Activated CD4-positive, CD25-positive, alpha-beta regulatory T cell treated with anti-CD3 and anti-CD28 coated beads, Interleukin-2, amount 50 U/mL, for 72 hours (primary cell): ENCODE results near the gene NECAB3.
"Not testable (repeated sequence)": the region's sequence is repeated elsewhere in the genome, so short reads cannot be mapped to it uniquely, and the experiment has no call there.

Experiments used
- DNase-seq: peaks from one replicate; pipeline ENCODE4 v3.0.0; 2021

The NECAB3 gene

DNA sequence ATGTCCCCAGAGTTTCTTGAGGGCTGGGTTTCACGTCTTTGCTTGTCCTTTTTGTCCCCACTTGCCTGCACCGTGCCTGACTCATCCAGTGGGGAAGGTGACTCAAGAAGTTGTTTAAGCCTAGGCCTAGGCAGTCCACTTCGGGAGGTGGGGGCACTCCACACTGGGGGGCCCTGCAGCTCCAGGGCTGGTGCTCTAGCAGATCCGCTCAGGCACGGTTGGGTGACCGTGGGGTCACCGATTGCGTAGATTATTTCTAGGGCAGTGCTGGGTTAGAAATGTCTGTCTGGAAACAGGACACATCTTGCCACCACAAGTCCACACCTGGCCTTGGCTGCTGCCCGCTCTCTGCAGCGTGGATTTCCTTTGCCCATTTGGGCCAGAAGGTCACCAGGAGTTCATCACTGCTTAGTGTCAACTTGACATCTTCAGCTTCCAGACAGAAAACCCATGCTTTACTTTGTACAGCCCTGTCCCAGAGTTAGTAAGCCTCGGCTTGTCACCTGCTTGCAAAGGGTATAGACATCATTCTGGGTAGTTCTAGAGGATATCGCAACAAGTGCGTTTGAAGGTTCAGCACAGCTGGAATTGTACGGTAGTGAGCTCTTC is 25.7 kb downstream of the NECAB3 start:
- no peak for DNase-seq

DNA sequence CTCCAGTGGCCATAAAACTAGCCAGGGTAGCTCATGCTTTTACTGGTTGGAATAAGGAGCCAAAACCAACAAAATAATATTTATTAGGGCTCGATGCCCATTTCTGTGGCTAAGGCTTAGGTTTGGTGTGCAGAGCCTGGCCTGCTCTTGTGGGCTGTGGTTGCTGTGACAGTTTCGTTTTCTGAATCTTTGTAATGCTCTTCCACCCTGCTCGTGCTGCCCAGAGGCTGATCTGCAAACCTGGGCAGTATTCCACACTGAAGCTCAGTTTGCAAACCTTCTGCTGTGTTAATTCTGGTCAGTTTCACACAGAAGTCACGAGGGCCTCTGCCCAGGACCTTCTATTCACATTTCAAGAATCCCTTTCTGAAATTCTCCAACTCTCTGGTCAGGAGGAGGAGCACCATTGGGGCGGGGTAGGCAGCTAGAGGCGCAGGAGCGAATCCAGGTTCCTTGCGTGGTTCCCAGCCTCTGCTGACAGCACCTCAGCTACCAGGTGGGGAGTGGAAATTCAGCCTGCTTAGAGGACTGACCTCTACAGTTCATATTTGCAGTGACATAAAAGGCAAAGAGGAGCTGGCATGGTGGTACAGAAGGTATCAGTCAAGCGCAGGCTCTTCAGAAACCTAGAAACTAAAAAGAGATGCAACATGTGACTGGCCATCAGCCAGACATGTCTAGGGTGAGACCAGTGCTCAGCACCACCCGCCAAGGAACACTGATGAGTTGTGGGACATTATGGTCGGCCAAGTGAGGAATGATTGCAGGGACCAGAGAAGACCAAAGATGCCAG is 26.4 kb downstream of the NECAB3 start:
- DNase-seq: no peak

DNA sequence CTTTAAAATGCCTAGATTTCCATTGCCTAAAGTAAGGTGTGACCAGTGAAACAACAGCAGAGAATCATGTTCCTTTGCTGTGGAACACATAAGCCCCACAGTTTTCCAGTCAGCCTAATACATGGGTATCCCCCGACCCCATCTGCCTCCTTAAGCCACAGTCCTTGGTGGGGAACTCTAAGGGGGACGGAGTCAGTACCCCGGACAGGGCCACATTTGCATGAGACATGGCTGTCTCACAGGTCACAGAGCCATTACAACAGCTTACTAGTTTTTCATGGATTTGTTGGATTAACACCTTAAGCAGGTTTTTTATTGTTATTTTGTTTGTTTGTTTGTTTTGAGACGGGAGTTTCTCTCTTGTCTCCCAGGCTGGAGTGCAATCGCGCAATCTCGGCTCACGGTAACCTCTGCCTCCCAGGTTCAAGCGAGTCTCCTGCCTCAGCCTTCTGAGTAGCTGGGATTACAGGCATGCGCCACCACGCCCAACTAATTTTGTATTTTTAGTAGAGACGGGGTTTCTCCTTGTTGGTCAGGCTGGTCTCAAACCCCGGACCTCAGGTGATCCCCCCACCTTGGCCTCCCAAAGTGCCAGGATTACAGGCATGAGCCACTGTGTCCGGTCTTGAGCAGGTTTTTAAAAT is 27.1 kb downstream of the NECAB3 start:
- not testable (repeated sequence) for DNase-seq

GRCh38 chr20:33646191-33646590 is 28.0 kb downstream of the NECAB3 start:
- DNase-seq: no peak

GRCh38 chr20:33645396-33645795 is 28.8 kb downstream of the NECAB3 start:
- no peak for DNase-seq

- no peak for DNase-seq
These were observed 29.2 kb downstream of the NECAB3 start for GRCh38 chr20:33645072-33645358.

GRCh38 chr20:33644313-33645071 is 29.7 kb downstream of the NECAB3 start:
- DNase-seq: no peak

DNA sequence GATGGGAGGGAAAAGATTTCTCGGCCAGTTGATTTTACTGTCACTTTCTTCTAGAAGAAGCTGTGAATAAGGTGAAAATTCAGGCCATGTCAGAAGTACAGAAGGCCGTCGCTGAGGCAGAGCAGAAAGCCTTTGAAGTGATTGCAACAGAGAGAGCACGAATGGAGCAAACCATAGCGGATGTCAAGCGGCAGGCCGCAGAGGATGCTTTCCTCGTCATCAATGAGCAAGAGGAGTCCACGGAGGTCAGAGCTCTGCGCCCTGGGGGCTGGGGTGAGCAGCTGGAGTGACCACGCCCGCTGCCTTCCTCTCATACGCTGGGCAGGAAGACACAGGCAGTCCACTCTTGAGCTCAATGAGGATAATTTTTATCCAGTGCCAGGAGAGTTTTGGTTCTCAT is 33.9 kb downstream of the NECAB3 start:
- no peak for DNase-seq

GRCh38 chr20:33636776-33637175 is 37.5 kb downstream of the NECAB3 start:
- no peak for DNase-seq

DNA sequence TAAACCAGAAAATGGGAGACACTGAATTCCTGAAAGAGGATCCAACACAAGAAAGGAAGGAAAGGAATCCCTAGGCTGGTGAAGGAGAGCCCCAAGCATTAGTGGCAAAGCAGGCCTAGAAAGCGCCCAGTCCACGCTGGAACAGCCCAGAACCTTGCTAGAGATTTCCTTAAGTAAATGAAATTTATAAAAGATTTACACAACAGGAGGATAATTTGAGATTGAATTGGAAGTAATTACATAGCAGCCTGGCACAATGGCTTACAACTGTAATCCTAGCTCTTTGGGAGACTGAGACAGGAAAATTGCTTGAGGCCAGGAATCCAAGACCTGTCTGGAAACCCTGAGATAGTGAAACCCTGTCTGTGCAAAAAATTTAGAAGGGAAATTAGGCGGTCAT is 38.9 kb downstream of the NECAB3 start:
- no peak for DNase-seq

- DNase-seq: not testable (repeated sequence)
These were observed 42.3 kb downstream of the NECAB3 start for GRCh38 chr20:33631910-33632309.

GRCh38 chr20:33630507-33630906 is 43.7 kb downstream of the NECAB3 start:
- DNase-seq: no peak

- DNase-seq: no peak
These were observed 44.2 kb downstream of the NECAB3 start for GRCh38 chr20:33629979-33630378.

GRCh38 chr20:33629533-33629932 is 44.7 kb downstream of the NECAB3 start:
- DNase-seq: no peak

GRCh38 chr20:33627577-33628216 is 46.5 kb downstream of the NECAB3 start:
- no peak for DNase-seq

- DNase-seq: no peak
These were observed 48.0 kb downstream of the NECAB3 start for GRCh38 chr20:33626190-33626589.

DNA sequence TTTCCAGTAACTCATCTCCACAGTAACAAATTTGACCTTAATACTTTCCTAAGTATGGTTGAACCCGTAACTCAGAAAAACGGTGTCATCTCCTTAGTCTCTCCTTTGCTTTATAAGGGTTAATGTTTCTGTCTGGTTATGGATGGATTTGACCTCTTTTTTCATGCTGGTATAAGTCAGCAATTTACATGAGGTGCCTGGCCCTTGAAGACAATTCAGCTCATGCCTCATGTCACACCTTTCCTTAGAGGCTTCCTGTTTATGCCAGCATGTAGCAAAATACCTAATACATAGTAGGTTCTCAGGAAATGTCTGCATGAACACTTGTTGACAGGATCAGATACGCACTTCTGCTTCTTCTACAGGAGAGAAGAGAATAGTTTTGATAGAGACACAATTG is 49.8 kb downstream of the NECAB3 start:
- no peak for DNase-seq

DNA sequence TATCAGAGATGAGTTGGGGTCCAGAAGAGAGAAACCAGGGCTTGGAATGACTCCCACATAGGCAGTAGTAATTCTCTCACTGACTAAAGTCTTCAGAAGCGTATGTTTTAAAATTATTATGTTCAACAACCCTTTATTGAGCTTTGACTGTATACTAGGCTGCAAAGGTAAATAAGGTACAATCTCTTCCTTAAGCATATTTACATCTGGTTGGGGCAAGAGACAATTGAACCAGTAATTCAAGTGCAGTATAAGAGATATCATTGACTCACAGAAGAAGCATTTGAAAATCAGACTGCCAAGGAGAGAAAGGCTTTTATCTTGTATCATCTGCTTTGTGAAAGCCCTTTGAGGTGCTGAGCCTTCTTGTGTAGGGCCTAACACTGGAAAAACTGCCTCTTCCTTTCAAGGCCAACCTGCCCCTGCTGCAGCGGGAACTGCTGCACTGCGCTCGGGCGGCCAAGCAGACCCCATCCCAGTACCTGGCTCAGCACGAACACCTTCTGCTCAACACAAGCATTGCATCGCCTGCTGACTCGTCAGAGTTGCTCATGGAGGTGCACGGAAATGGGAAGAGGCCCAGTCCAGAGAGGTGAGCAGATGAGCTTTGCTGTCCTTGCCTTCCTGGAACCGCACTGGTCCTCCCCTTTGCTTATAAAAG is 51.4 kb downstream of the NECAB3 start:
- no peak for DNase-seq

- no peak for DNase-seq
These were observed 52.4 kb downstream of the NECAB3 start for GRCh38 chr20:33621717-33622400.

DNA sequence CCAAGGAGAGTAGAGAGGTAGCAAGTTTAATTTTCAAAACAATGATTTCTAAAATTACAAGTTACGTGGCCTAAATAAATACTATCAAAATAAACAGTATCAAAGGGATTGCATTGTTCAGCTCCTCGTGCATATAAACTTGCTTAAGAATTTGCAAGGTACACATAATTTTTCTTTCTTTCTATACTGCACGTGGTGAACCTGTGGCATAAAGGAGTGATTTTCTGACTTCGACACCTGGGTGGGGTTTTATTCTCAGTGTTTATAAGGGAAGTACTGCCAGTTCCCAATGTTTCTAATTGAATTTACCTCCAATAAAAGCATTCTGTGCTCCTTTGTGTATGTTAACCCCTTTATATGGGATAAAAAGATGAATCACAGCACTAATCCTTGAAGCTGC is 62.2 kb downstream of the NECAB3 start:
- no peak for DNase-seq

DNA sequence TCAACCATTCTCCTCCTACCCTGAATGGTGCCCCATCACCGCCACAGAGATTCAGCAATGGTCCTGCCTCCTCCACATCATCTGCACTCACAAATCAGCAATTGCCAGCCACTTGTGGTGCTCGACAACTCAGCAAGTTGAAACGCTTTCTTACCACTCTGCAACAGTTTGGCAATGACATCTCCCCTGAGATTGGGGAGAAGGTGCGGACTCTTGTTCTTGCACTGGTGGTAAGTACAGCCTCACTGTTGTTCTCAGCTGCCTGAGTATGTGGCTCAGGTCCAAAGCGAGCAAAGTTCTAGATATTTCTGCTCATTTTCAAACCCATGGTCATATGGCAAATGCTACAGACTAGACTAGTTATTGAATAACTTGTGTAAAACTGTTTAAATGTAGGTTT is 63.1 kb downstream of the NECAB3 start:
- DNase-seq: no peak

GRCh38 chr20:33609504-33609903 is 64.7 kb downstream of the NECAB3 start:
- DNase-seq: no peak
